HepG2 (cell line): ENCODE data around the gene BRD2.

ENCODE experiments used
- CHD2 ChIP-seq: IDR thresholded peaks from 2 replicates; pipeline ENCODE4 v1.6.1; 2011; ENCODE audit warnings: low read depth, low read length, improper control_type of control experiment
- CHD4 ChIP-seq: fragments of 200-600 bp; sonication (generic); IDR thresholded peaks from 2 replicates; pipeline ENCODE4 v1.7.0; 2017; ENCODE audit warnings: mild to moderate bottlenecking, low read length, borderline replicate concordance
- PRPF4 ChIP-seq: fragments of 200-400 bp; formaldehyde crosslinking; IDR thresholded peaks from 2 replicates; pipeline ENCODE4 v1.6.1; 2016; ENCODE audit warnings: low read length, low read depth; ENCODE audit not compliant: poor library complexity, severe bottlenecking
- PTBP1 ChIP-seq: fragments of 200-400 bp; formaldehyde crosslinking; IDR thresholded peaks from 2 replicates; pipeline ENCODE4 v1.6.1; 2018; ENCODE audit warnings: low read length, low read depth; ENCODE audit not compliant: poor library complexity, severe bottlenecking
- RCOR2 ChIP-seq: IDR thresholded peaks from 2 replicates; pipeline ENCODE4 v1.6.1; 2016; ENCODE audit warnings: missing biosample characterization, missing genetic modification reagents
- TF ChIP-seq, protein P1 (sequence below): sonication (generic); formaldehyde crosslinking; IDR thresholded peaks from 2 replicates; pipeline ENCODE4 v1.5.0; 2020; ENCODE audit warnings: mild to moderate bottlenecking, missing genetic modification reagents, moderate library complexity

DNA sequence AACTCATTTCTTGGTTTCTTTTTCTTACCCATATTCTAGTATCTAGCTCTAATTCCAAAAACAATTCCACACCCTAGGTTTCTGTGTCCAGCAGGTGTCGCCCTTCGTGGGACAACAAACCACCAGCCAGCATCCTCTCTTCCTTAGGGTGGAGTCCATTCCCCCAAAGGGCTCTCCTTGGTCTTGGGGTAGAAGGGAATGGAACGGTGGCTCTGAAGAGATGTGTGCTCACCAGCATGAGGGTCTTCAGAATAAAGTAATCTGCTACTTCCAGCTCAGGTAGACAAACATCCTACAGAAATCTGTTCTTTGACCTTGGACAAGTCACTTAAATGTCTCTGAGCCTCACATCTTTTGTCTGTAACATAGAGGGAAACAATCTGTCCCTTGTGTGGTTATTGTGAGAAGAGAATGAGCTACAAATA is 34.7 kb upstream of the BRD2 start:
- TF ChIP-seq, protein P1, sequence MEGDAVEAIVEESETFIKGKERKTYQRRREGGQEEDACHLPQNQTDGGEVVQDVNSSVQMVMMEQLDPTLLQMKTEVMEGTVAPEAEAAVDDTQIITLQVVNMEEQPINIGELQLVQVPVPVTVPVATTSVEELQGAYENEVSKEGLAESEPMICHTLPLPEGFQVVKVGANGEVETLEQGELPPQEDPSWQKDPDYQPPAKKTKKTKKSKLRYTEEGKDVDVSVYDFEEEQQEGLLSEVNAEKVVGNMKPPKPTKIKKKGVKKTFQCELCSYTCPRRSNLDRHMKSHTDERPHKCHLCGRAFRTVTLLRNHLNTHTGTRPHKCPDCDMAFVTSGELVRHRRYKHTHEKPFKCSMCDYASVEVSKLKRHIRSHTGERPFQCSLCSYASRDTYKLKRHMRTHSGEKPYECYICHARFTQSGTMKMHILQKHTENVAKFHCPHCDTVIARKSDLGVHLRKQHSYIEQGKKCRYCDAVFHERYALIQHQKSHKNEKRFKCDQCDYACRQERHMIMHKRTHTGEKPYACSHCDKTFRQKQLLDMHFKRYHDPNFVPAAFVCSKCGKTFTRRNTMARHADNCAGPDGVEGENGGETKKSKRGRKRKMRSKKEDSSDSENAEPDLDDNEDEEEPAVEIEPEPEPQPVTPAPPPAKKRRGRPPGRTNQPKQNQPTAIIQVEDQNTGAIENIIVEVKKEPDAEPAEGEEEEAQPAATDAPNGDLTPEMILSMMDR (CRISPR knock-in tag), result peak; percentile 85
- TF ChIP-seq PRPF4 (no peak), RCOR2 (no peak), CHD2 (no peak), CHD4 (no peak), PTBP1 (no peak)
